BLaER1 (cell line): ENCODE data around the gene ST8SIA4.
A peak's percentile ranks its signal among the peaks of the same experiment; 100 is the strongest.

Experiments
- H3K27ac ChIP-seq: shearing (Covaris generic); formaldehyde crosslinking; 2 replicates; pipeline ENCODE4 v1.8.1; 2022
- H3K27me3 ChIP-seq: shearing (Covaris generic); formaldehyde crosslinking; 2 replicates; pipeline ENCODE4 v1.8.1; 2022
- H3K36me3 ChIP-seq: shearing (Covaris generic); formaldehyde crosslinking; 2 replicates; pipeline ENCODE4 v1.8.1; 2022
- H3K4me1 ChIP-seq: shearing (Covaris generic); formaldehyde crosslinking; 2 replicates; pipeline ENCODE4 v1.8.1; 2022
- H3K4me2 ChIP-seq: shearing (Covaris generic); formaldehyde crosslinking; 2 replicates; pipeline ENCODE4 v1.8.1; 2022
- H3K4me3 ChIP-seq: shearing (Covaris generic); formaldehyde crosslinking; 2 replicates; pipeline ENCODE4 v1.8.1; 2022
- H3K9ac ChIP-seq: shearing (Covaris generic); formaldehyde crosslinking; 2 replicates; pipeline ENCODE4 v1.8.1; 2022
- H3K9me3 ChIP-seq: shearing (Covaris generic); formaldehyde crosslinking; 2 replicates; pipeline ENCODE4 v1.8.1; 2022
- H4K20me1 ChIP-seq: shearing (Covaris generic); formaldehyde crosslinking; 2 replicates; pipeline ENCODE4 v1.8.1; 2022
- Cebpa-rat ChIP-seq: shearing (Covaris generic); IDR thresholded peaks from 2 replicates; pipeline ENCODE4 v1.8.1; 2022

ST8SIA4 gene

DNA sequence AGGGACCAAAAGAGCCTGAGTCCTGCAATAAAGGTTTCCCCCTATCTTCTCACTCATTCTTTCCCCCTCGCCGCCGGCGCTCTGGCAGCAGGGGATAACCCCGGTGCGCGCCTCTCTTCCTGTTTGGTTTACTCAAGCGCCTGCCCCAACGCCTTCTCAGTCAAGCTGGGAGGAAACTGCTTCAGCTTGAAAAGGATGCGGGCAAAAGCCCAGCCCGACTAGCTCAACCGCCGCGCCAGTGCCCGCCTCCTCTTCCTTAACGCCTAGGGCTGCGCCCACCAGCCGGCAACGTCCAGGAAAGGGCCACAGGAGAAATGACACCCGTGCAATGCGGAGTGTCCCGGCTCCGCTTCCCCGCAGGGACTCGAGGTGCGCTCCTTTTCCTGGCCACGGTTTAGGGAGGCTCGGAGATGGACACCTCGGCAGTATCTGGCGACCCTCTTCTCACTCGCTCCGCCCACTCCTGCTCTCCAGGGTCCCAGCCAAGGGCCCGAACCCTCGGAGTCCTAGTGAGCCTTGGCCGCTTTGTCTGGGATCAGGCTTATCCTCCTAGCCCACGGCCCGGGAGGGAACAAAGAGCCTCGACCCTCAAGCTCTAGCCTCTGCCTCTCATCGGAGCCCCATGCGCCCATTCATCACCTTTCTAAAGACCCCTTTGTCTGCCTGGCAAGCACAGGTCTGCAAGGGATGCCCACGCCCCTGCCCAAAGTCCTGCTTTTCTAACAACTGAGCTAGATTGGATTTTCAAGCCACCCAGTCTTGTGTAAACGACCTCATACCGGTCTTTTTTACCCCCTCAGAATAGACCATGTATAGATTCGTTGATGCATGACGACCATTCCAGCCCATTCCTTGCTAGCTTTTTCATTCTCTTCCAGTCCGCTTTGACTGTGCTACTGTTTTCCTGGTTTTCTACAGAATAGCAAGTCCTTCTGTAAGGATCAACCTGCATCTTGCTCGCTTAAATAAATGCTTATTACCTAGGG, 2.0 kb downstream of the ST8SIA4 start:
- peaks cover 41% of the 10 kb centered on the region for H3K4me1 ChIP-seq
- peak overlapping the region; percentile 85 for H3K4me3 ChIP-seq
- H4K20me1 ChIP-seq, result peaks cover 32% of the 10 kb centered on the region
- peak overlapping the region; percentile 61 for H3K4me2 ChIP-seq
- TF ChIP-seq Cebpa-rat, result no peak
- no peaks in the 10 kb centered on the region for H3K27me3 ChIP-seq
- peak overlapping the region; percentile 91 for H3K9ac ChIP-seq
- H3K27ac ChIP-seq, result peak overlapping the region; percentile 97
- no peaks in the 10 kb centered on the region for H3K9me3 ChIP-seq
- H3K36me3 ChIP-seq, result peaks cover 18% of the 10 kb centered on the region; the same call in 1 of the 2 replicates

DNA sequence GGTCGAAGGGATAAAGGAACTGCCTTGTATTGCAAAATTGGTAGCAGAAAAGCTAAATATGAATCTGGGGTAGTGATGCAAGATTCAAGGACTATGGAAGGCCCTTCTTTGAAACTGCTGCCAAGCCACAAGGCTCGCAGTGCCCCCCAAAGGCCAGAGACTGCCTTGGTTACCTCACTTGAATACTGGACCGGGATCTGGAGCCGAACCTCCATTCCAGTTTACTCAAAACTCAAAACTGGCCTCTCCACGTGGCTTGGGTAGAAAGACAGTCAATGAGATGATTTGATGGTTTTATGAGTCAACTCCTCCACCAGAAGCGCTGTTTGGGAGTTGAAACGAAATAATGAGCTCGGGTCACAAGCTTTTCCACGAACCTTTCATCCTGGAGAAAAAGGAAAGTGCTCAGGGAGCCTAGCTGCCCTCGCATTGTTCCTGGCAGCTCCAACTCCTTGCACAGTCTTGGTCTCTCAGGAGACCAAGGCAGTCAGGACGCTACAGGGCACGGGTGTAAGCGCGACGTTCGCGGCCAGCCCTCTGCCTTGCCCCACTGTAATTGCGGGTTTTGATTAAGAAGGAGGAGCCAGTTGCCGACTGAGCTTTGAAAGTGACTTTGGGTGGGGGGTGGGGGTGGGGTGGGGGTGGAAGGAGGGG, 2.8 kb downstream of the ST8SIA4 start:
- Histone ChIP-seq H3K9me3 (no peaks in the 10 kb centered on the region), H3K36me3 (peaks cover 26% of the 10 kb centered on the region), H3K4me1 (peaks cover 37% of the 10 kb centered on the region), H4K20me1 (peaks cover 40% of the 10 kb centered on the region), H3K4me2 (peak overlapping the region; percentile 95), H3K9ac (peak overlapping the region; percentile 89), H3K27ac (peak overlapping the region; percentile 94), H3K4me3 (peak overlapping the region; percentile 73), H3K27me3 (no peaks in the 10 kb centered on the region)
- TF ChIP-seq Cebpa-rat, result 0 out of 2 replicates have a peak, but pooled peaks have one; percentile 23

GRCh38 chr5:100899675-100900074, 3.4 kb downstream of the ST8SIA4 start:
- no peaks in the 10 kb centered on the region for H3K9me3 ChIP-seq
- peaks cover 41% of the 10 kb centered on the region for H4K20me1 ChIP-seq
- H3K4me2 ChIP-seq, result peak overlapping the region; percentile 95
- H3K36me3 ChIP-seq, result peaks cover 31% of the 10 kb centered on the region
- no peaks in the 10 kb centered on the region for H3K27me3 ChIP-seq
- H3K4me1 ChIP-seq, result peaks cover 39% of the 10 kb centered on the region
- peak overlapping the region; percentile 73 for H3K4me3 ChIP-seq
- peak overlapping the region; percentile 89 for H3K9ac ChIP-seq
- H3K27ac ChIP-seq, result peak overlapping the region; percentile 94
- TF ChIP-seq Cebpa-rat, result no peak

DNA sequence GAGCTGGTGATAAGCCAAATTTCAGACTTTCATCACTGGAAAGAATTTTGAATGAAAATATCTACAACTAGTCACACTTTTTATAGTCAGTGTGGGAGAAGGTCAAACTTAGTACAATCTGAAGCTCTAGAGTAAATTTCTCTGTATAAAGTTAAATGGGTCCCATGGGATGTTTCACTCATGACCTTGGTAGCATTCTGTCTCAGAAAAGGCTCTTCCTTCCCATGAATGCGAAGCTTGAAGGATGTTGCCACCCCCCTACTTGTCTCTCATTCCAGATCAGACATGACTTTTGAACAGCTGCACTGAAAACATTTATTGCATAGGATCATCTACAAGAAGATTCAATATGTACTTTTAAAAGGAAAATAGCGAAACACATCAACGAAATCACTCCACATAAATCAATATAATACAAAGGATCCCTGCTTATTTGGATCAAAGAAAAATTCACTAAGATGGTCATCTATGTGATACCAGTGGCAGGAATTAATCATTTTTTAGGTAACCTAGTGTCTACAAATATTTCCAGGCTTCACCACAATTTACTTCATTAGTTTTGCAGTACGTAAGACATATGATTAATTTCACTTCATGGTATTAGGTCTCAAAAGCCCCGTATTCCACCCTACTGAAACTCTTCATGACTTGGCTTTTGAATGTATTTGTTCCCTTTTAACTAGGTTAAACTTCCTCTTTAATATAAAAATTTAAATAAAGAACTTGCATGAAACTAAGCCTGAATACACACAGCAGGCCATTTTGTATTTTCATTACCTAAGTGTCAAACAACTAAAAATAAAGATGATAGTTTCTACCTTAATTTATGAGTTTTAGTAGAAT, 4.4 kb downstream of the ST8SIA4 start:
- Histone ChIP-seq H3K27me3 (no peaks in the 10 kb centered on the region), H3K4me3 (peak overlapping the region; percentile 73), H3K36me3 (peaks cover 40% of the 10 kb centered on the region), H4K20me1 (peaks cover 41% of the 10 kb centered on the region), H3K4me1 (peaks cover 48% of the 10 kb centered on the region), H3K27ac (peak overlapping the region; percentile 94), H3K4me2 (peak overlapping the region; percentile 95), H3K9me3 (no peaks in the 10 kb centered on the region), H3K9ac (peak overlapping the region; percentile 89)
- TF ChIP-seq Cebpa-rat, result no peak

- Histone ChIP-seq H4K20me1 (peaks cover 41% of the 10 kb centered on the region), H3K27me3 (no peaks in the 10 kb centered on the region), H3K36me3 (peaks cover 41% of the 10 kb centered on the region), H3K4me3 (no peak overlapping the region), H3K9ac (no peak overlapping the region), H3K27ac (no peak overlapping the region), H3K9me3 (no peaks in the 10 kb centered on the region), H3K4me2 (no peak overlapping the region), H3K4me1 (peaks cover 75% of the 10 kb centered on the region)
- TF ChIP-seq Cebpa-rat, result no peak
These were observed 7.0 kb downstream of the ST8SIA4 start for GRCh38 chr5:100896054-100896453.

DNA sequence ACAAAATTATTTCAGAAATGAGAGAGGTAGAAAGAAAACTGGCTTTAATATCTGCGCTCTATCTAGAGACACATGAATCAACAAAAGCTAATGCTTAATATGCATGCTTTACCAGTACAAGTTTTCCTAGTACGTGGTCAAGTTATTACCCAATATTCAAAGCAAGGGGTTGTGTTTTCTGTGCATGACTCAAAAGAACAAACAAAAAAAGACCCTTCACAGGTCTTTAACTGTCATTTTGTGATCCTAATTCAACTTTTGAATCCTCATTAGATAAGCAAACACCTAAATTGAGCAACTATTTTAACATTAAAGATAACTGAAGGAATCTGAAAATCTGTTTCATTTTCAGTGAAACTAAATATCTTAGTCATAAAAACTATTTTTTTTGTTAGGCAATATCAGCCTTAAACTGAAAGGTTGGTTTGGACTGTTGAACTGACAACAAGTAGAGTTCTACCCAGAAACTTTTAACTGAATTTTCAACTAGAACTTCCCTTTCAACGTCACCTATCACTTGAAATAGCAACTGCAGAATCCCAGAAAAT, 12.5 kb downstream of the ST8SIA4 start:
- H3K4me3 ChIP-seq, result peak overlapping the region; percentile 59

DNA sequence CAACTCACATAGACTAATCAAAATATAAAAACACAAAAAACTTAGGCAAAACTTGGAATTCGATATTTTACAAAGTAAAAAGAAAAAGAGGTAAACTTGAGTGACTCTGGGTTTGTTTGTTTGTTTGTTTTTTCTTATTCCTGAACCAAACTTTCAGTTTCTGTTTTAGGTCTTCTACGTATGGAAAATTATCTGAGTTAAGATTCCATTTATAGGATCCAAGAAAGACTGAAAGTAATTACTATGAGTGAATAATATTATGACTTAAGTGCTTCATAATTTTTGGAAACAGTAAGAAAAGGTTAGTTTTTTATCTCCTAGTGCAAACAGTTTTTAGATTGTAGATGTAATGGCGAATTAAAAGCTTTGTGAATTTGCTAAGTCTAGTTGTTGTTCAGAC, 13.2 kb downstream of the ST8SIA4 start:
- Histone ChIP-seq H3K9me3 (no peaks in the 10 kb centered on the region; the same call in 1 of the 2 replicates), H3K27ac (peak overlapping the region; percentile 86), H3K36me3 (peaks cover 30% of the 10 kb centered on the region), H4K20me1 (no peaks in the 10 kb centered on the region), H3K4me3 (peak overlapping the region; percentile 59), H3K9ac (peak overlapping the region; percentile 71), H3K27me3 (no peaks in the 10 kb centered on the region), H3K4me1 (peaks cover 77% of the 10 kb centered on the region), H3K4me2 (peak overlapping the region; percentile 79)
- no peak for TF ChIP-seq Cebpa-rat

More for the DNA sequence above, 12.5 kb downstream of the ST8SIA4 start:
- Histone ChIP-seq H3K27me3 (no peaks in the 10 kb centered on the region), H3K4me2 (peak overlapping the region; percentile 79), H3K9ac (peak overlapping the region; percentile 71), H3K36me3 (peaks cover 34% of the 10 kb centered on the region), H3K27ac (peak overlapping the region; percentile 86), H4K20me1 (peaks cover 3% of the 10 kb centered on the region), H3K9me3 (no peaks in the 10 kb centered on the region; the same call in 1 of the 2 replicates), H3K4me1 (peaks cover 83% of the 10 kb centered on the region)
- peak; percentile 18; the same call in 1 of the 2 replicates for TF ChIP-seq Cebpa-rat

- TF ChIP-seq Cebpa-rat, result no peak
- Histone ChIP-seq H3K4me2 (peak overlapping the region; percentile 79), H3K9ac (peak overlapping the region; percentile 71), H4K20me1 (no peaks in the 10 kb centered on the region), H3K4me1 (peaks cover 70% of the 10 kb centered on the region), H3K9me3 (peaks cover 2% of the 10 kb centered on the region; the same call in 1 of the 2 replicates), H3K36me3 (peaks cover 32% of the 10 kb centered on the region), H3K4me3 (peak overlapping the region; percentile 59), H3K27me3 (no peaks in the 10 kb centered on the region), H3K27ac (peak overlapping the region; percentile 86)
These were observed 13.8 kb downstream of the ST8SIA4 start for GRCh38 chr5:100889165-100889743.
